Hepatic stellate cell (primary cell): ENCODE data around the gene RPL23.
A peak's percentile ranks its signal among the peaks of the same experiment; 100 is the strongest.
"Not testable (repeated sequence)": the region's sequence is repeated elsewhere in the genome, so short reads cannot be mapped to it uniquely, and the experiment has no call there.

Experiments used
- DNase-seq: peaks from one replicate; pipeline ENCODE4 v3.0.0; 2011; ENCODE audit warnings: low spot score

The RPL23 gene

GRCh38 chr17:38867179-38867967 is 13.9 kb upstream of the RPL23 start:
- no peak for DNase-seq

- DNase-seq: no peak
Measured at GRCh38 chr17:38864636-38865398, 11.3 kb upstream of the RPL23 start.

- no peak for DNase-seq
Measured at GRCh38 chr17:38861399-38861843, 7.9 kb upstream of the RPL23 start.

GRCh38 chr17:38857271-38857670 is 3.8 kb upstream of the RPL23 start:
- DNase-seq: no peak

GRCh38 chr17:38855101-38855714 is 1.7 kb upstream of the RPL23 start:
- not testable (repeated sequence) for DNase-seq

GRCh38 chr17:38852771-38853291 is 690 bp downstream of the RPL23 start:
- no peak for DNase-seq

- DNase-seq: no peak
Measured at GRCh38 chr17:38851434-38851833, 2.1 kb downstream of the RPL23 start.

GRCh38 chr17:38850374-38850773 is 3.1 kb downstream of the RPL23 start:
- DNase-seq: no peak

GRCh38 chr17:38848939-38849605 is 4.4 kb downstream of the RPL23 start:
- DNase-seq: no peak

GRCh38 chr17:38848557-38848891 is 5.0 kb downstream of the RPL23 start:
- DNase-seq: no peak

GRCh38 chr17:38844261-38844757 is 9.2 kb downstream of the RPL23 start:
- DNase-seq: no peak

- DNase-seq: no peak
Measured at GRCh38 chr17:38825762-38826247, 27.7 kb downstream of the RPL23 start.

- peak; percentile 93 for DNase-seq
Measured at GRCh38 chr17:38824899-38825761, 28.4 kb downstream of the RPL23 start, which contains the start of gene CWC25. CWC25 (minus strand) TSS chr17:38825321; CDS start chr17:38825183, 138 bp downstream.

- peak; percentile 58 for DNase-seq
Measured at GRCh38 chr17:38815576-38816193, 37.8 kb downstream of the RPL23 start.

- no peak for DNase-seq
Measured at GRCh38 chr17:38809828-38810227, 43.7 kb downstream of the RPL23 start.

GRCh38 chr17:38800237-38800760 is 53.2 kb downstream of the RPL23 start:
- no peak for DNase-seq

GRCh38 chr17:38799501-38800236 is 53.9 kb downstream of the RPL23 start, which contains the start of gene PIP4K2B:
PIP4K2B (minus strand) TSS chr17:38799556; CDS start chr17:38799424, 132 bp downstream.
- DNase-seq: peak; percentile 99

- DNase-seq: peak; percentile 58
Measured at GRCh38 chr17:38798614-38799500, 54.7 kb downstream of the RPL23 start.
